K562 (cell line): ENCODE data around the gene GATC. TPM values are rescaled to one million over a fixed set of nuclear protein-coding genes. Genes with fewer than 3 reads are reported as not detected.
A peak's percentile ranks its signal among the peaks of the same experiment; 100 is the strongest.

ENCODE experiments used
- ARID3A ChIP-seq: IDR thresholded peaks from 2 replicates; pipeline ENCODE4 v1.6.1; 2012; ENCODE audit warnings: low read depth, low read length, improper control_type of control experiment, borderline replicate concordance
- ASH1L ChIP-seq: fragments of 450-650 bp; IDR thresholded peaks from 2 replicates; pipeline ENCODE4 v1.6.1; 2018; ENCODE audit warnings: borderline replicate concordance, mild to moderate bottlenecking, low read depth; ENCODE audit not compliant: partially characterized antibody
- CHD2 ChIP-seq: IDR thresholded peaks from 2 replicates; pipeline ENCODE4 v1.6.1; 2011; ENCODE audit warnings: low read depth, low read length
- CTBP1 ChIP-seq: fragments of 450-650 bp; IDR thresholded peaks from 2 replicates; pipeline ENCODE4 v1.6.1; 2016; ENCODE audit warnings: borderline replicate concordance
- DNMT1 ChIP-seq: fragments of 450-650 bp; IDR thresholded peaks from 2 replicates; pipeline ENCODE4 v1.6.1; 2016; ENCODE audit warnings: antibody characterized with exemption, mild to moderate bottlenecking
- FIP1L1 ChIP-seq: fragments of 200-400 bp; formaldehyde crosslinking; IDR thresholded peaks from 2 replicates; pipeline ENCODE4 v1.6.1; 2018; ENCODE audit warnings: mild to moderate bottlenecking, low read depth, low read length; ENCODE audit not compliant: poor library complexity, severe bottlenecking
- HCFC1 ChIP-seq: IDR thresholded peaks from 2 replicates; pipeline ENCODE4 v1.6.1; 2012; ENCODE audit warnings: low read depth, low read length, improper control_type of control experiment
- KLF1 ChIP-seq: fragments of 450-650 bp; IDR thresholded peaks from 2 replicates; pipeline ENCODE4 v1.6.1; 2016; ENCODE audit warnings: missing genetic modification characterization, missing compliant biosample characterization
- NFRKB ChIP-seq: fragments of 450-650 bp; IDR thresholded peaks from 2 replicates; pipeline ENCODE4 v1.6.1; 2016; ENCODE audit warnings: low read depth
- PHB ChIP-seq: fragments of 250-450 bp; sonication (Bioruptor Pico); IDR thresholded peaks from 2 replicates; pipeline ENCODE4 v1.5.0; 2021
- POLR2G ChIP-seq: fragments of 200-400 bp; formaldehyde crosslinking; IDR thresholded peaks from 2 replicates; pipeline ENCODE4 v1.6.1; 2017; ENCODE audit warnings: low read depth, mild to moderate bottlenecking, antibody characterized with exemption, low read length, moderate library complexity
- RBM17 ChIP-seq: fragments of 200-400 bp; formaldehyde crosslinking; IDR thresholded peaks from 2 replicates; pipeline ENCODE4 v1.6.1; 2017; ENCODE audit warnings: low read depth, mild to moderate bottlenecking, low read length, borderline replicate concordance
- SAFB ChIP-seq: fragments of 200-400 bp; formaldehyde crosslinking; IDR thresholded peaks from 2 replicates; pipeline ENCODE4 v1.6.1; 2017; ENCODE audit warnings: low read depth, low read length, borderline replicate concordance
- SIX5 ChIP-seq, 2 experiments: IDR thresholded peaks; 2 replicates each; pipeline ENCODE4 v1.6.1; 2011; ENCODE audit warnings: low read length in 2 of 2, borderline replicate concordance in 1 of 2, low read depth in 1 of 2, mild to moderate bottlenecking in 1 of 2, moderate library complexity in 1 of 2; ENCODE audit not compliant: insufficient read depth in 1 of 2
- ZHX1 ChIP-seq: fragments of 150-350 bp; conservative IDR thresholded peaks from 2 replicates; pipeline ENCODE4 v1.6.1; 2014; ENCODE audit warnings: low read length
- ZNF217 ChIP-seq: sonication (generic); formaldehyde crosslinking; IDR thresholded peaks from 2 replicates; pipeline ENCODE4 v1.8.0; 2022; ENCODE audit warnings: mild to moderate bottlenecking, missing genetic modification reagents
- ZNF518B ChIP-seq: fragments of 250-450 bp; sonication (Bioruptor Pico); IDR thresholded peaks from 2 replicates; pipeline ENCODE4 v1.5.0; 2021; ENCODE audit warnings: mild to moderate bottlenecking, moderate library complexity
- ZNF57 ChIP-seq: fragments of 450-650 bp; formaldehyde crosslinking; IDR thresholded peaks from 2 replicates; pipeline ENCODE4 v1.4.0; 2020; ENCODE audit warnings: mild to moderate bottlenecking, moderate library complexity
- ZNF644 ChIP-seq: fragments of 200-800 bp; sonication (Bioruptor generic); IDR thresholded peaks from 2 replicates; pipeline ENCODE4 v1.6.1; 2016; ENCODE audit warnings: low read depth, missing genetic modification characterization, missing compliant biosample characterization
- ZNF668 ChIP-seq: fragments of 250-450 bp; sonication (Bioruptor Pico); IDR thresholded peaks from 2 replicates; pipeline ENCODE4 v1.8.0; 2022; ENCODE audit warnings: mild to moderate bottlenecking, inconsistent platforms
- polyA plus RNA-seq, 8 experiments: library from polyadenylated mRNA; depleted of rRNA in 4 of 8; stranded (reverse) in 5 of 8; unstranded in 3 of 8; fragments of >200 nt; fragmentation: Nextera tagmentation in 2 of 8; fragmentation: Illumina TruSeq in 1 of 8; extraction: Ambion mirVana in 2 of 8; extraction: Trizol in 1 of 8; gene quantifications; 2 replicates each; pipeline versions ENCODE4 v1.2.1 to v1.2.3, GENCODE V29; 2011 to 2014; ENCODE audit warnings: inconsistent platforms in 1 of 8, missing spikeins in 1 of 8
- total RNA-seq, 7 experiments: library from RNA; depleted of rRNA in 6 of 7; stranded (reverse); fragments of >200 nt in 6 of 7; fragmentation: Illumina TruSeq in 2 of 7; extraction: Trizol in 2 of 7; gene quantifications; 2 replicates each; pipeline versions ENCODE4 v1.2.1 to v1.2.3, GENCODE V29; 2011 to 2021; ENCODE audit warnings: low replicate concordance in 1 of 7

The GATC gene
- total and polyA plus RNA-seq, 9 of the 15 experiments (the other 6 are each of a cell fraction or from before 2014, with no cell fraction given) = 5.8 to 52.6 (median 28.2) TPM

DNA sequence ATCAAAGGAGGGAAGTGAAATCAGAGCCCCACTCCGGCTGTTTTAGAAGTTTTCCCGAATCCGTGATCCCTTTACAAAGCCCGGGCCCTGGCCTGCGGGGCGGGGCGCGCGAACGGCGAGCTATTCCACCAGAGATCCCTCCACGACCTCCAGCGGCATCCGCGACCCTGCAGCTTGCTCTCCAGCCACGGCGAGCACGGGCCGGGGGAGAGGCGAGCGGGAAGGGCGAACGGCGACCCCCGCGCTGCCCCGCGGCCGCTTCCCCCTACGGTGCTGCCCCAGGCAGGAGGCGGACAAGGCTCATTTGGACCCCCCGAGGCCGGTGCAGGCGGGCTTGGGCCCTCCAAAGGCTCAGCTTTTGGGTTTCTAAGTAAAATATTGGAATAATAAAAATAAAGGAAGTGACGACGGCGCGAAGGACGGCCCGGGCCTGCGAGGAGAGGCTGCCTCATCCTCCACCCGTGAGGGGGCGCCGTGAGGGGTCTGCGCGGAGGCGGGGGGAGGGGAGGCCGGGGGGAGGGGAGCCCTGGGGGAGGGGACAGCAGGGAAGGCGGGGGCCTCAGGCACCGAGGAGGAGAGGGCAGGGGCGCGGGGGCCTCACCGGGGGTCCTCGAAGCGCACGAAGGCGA lies 22.7 kb downstream of the GATC start (continued):
- TF ChIP-seq ARID3A (no peak), NFRKB (no peak), CHD2 (no peak), RBM17 (no peak), ZNF518B (CRISPR knock-in tag) (no peak), KLF1 (no peak), ASH1L (no peak), SAFB (no peak), ZNF217 (no peak), ZNF668 (CRISPR knock-in tag) (no peak), SIX5 (IDR thresholded peaks at IDR 0.05; ENCODE audit: borderline replicate concordance in 1 of 2, insufficient read depth in 1 of 2, low read depth in 1 of 2, low read length in 2 of 2) (no peak), CTBP1 (no peak), FIP1L1 (peak; percentile 44), ZNF57 (CRISPR knock-in tag) (no peak), POLR2G (no peak), ZNF644 (no peak), DNMT1 (no peak), ZHX1 (no peak), HCFC1 (no peak; the same call in 1 of the 2 replicates), PHB (CRISPR knock-in tag) (0 out of 2 replicates have a peak, but pooled peaks have one; percentile 39)
